ENCODE measurements around the gene KDM4E.

DNA sequence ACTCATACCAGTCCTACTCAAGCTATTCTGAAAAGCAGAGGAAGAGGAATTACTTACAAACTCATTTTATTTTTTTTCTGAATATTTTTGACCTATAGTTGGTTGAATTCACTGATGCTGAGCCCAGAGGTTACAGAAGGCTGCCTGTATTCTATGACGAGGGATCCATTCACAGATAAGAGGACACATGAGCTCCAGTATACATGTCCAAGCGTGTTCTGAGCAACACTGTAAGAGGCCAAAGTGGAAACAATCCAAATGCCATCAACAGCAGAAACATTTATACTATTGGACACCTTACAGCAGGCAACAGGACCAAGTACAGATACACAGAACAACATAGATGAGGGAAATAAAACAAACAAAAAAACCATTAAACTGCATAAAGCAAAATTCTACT, 10.3 kb downstream of the KDM4E start:
- TF ChIP-seq, protein P1, sequence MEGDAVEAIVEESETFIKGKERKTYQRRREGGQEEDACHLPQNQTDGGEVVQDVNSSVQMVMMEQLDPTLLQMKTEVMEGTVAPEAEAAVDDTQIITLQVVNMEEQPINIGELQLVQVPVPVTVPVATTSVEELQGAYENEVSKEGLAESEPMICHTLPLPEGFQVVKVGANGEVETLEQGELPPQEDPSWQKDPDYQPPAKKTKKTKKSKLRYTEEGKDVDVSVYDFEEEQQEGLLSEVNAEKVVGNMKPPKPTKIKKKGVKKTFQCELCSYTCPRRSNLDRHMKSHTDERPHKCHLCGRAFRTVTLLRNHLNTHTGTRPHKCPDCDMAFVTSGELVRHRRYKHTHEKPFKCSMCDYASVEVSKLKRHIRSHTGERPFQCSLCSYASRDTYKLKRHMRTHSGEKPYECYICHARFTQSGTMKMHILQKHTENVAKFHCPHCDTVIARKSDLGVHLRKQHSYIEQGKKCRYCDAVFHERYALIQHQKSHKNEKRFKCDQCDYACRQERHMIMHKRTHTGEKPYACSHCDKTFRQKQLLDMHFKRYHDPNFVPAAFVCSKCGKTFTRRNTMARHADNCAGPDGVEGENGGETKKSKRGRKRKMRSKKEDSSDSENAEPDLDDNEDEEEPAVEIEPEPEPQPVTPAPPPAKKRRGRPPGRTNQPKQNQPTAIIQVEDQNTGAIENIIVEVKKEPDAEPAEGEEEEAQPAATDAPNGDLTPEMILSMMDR (IDR thresholded peaks at IDR 0.05) = no peak
- TF ChIP-seq POLR2A (IDR thresholded peaks at IDR 0.05) = no peak
